OCI-LY3 (cell line): ENCODE measurements around the gene MYH6.

Experiments used
- H2AFZ ChIP-seq: fragments of 200-600, 300-600 bp; shearing (Covaris generic); 2 replicates; pipeline ENCODE4 v1.6.0; 2014; ENCODE audit warnings: antibody characterized with exemption, low read depth, low read length
- H3K27ac ChIP-seq: fragments of 200-600, 300-600 bp; sonication (generic); 2 replicates; pipeline ENCODE4 v1.5.1; 2014; ENCODE audit warnings: mild to moderate bottlenecking, low read length, moderate library complexity, mixed read lengths
- H3K27me3 ChIP-seq: fragments of 200-600, 300-600 bp; sonication (generic); 2 replicates; pipeline ENCODE4 v1.6.1; 2014; ENCODE audit warnings: low read depth, low read length, mixed read lengths
- H3K36me3 ChIP-seq: fragments of 200-600, 300-600 bp; sonication (generic); replicated peaks from 2 replicates; pipeline ENCODE3; 2014; ENCODE audit warnings: low read depth, low read length, mixed read lengths
- H3K4me1 ChIP-seq: fragments of 300-600, 200-600 bp; sonication (generic); 2 replicates; pipeline ENCODE4 v1.6.1; 2014; ENCODE audit warnings: low read length, mixed read lengths
- H3K4me2 ChIP-seq: fragments of 200-600, 300-600 bp; sonication (generic); 2 replicates; pipeline ENCODE4 v1.6.1; 2014; ENCODE audit warnings: low read length, mixed read lengths
- H3K4me3 ChIP-seq: fragments of 300-600, 200-600 bp; sonication (generic); 2 replicates; pipeline ENCODE4 v1.5.1; 2014; ENCODE audit warnings: antibody characterized with exemption, mild to moderate bottlenecking, low read length, moderate library complexity
- H3K79me2 ChIP-seq: fragments of 300-600, 200-600 bp; shearing (Covaris generic); 2 replicates; pipeline ENCODE4 v1.6.1; 2014; ENCODE audit warnings: mild to moderate bottlenecking, low read length, mixed read lengths
- H3K9ac ChIP-seq: fragments of 300-600, 200-600 bp; shearing (Covaris generic); 2 replicates; pipeline ENCODE4 v1.6.0; 2014; ENCODE audit warnings: mild to moderate bottlenecking, low read length, moderate library complexity
- H3K9me3 ChIP-seq: fragments of 200-600, 300-600 bp; shearing (Covaris generic); 2 replicates; pipeline ENCODE4 v1.6.1; 2014; ENCODE audit warnings: low read length, mixed read lengths; ENCODE audit not compliant: insufficient read depth
- H4K20me1 ChIP-seq: fragments of 200-600, 300-600 bp; sonication (generic); 2 replicates; pipeline ENCODE4 v1.6.1; 2016; ENCODE audit warnings: low read length, mixed read lengths; ENCODE audit not compliant: insufficient read depth
- EZH2phosphoT487 ChIP-seq: fragments of 200-600 bp; shearing (Covaris generic); IDR thresholded peaks from 2 replicates; pipeline ENCODE4 v1.6.1; 2018; ENCODE audit warnings: antibody characterized with exemption, mixed run types, low read depth
- TF ChIP-seq, protein P1 (sequence below): fragments of 200-600, 300-600 bp; sonication (generic); IDR thresholded peaks from 2 replicates; pipeline ENCODE4 v1.5.1; 2014; ENCODE audit warnings: antibody characterized with exemption, low read length, low read depth

The MYH6 gene

GRCh38 chr14:23375527-23376251 lies 32.4 kb downstream of the MYH6 start:
- no peak overlapping the region for H3K4me2 ChIP-seq
- H3K4me3 ChIP-seq: no peak overlapping the region
- H3K9ac ChIP-seq: no peak overlapping the region
- no peaks in the 10 kb centered on the region for H4K20me1 ChIP-seq
- no peaks in the 10 kb centered on the region for H3K36me3 ChIP-seq
- H2AFZ ChIP-seq: no peak overlapping the region
- H3K27ac ChIP-seq: no peak overlapping the region
- TF ChIP-seq, protein P1, sequence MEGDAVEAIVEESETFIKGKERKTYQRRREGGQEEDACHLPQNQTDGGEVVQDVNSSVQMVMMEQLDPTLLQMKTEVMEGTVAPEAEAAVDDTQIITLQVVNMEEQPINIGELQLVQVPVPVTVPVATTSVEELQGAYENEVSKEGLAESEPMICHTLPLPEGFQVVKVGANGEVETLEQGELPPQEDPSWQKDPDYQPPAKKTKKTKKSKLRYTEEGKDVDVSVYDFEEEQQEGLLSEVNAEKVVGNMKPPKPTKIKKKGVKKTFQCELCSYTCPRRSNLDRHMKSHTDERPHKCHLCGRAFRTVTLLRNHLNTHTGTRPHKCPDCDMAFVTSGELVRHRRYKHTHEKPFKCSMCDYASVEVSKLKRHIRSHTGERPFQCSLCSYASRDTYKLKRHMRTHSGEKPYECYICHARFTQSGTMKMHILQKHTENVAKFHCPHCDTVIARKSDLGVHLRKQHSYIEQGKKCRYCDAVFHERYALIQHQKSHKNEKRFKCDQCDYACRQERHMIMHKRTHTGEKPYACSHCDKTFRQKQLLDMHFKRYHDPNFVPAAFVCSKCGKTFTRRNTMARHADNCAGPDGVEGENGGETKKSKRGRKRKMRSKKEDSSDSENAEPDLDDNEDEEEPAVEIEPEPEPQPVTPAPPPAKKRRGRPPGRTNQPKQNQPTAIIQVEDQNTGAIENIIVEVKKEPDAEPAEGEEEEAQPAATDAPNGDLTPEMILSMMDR: no peak
- no peak for TF ChIP-seq EZH2phosphoT487
- H3K27me3 ChIP-seq: peaks cover 6% of the 10 kb centered on the region; the same call in 1 of the 2 replicates
- H3K4me1 ChIP-seq: no peaks in the 10 kb centered on the region
- H3K79me2 ChIP-seq: no peaks in the 10 kb centered on the region
- H3K9me3 ChIP-seq: no peaks in the 10 kb centered on the region

GRCh38 chr14:23373041-23373440 lies 35.0 kb downstream of the MYH6 start:
- no peak overlapping the region for H3K9ac ChIP-seq
- no peak for TF ChIP-seq EZH2phosphoT487
- TF ChIP-seq, protein P1: no peak
- H3K9me3 ChIP-seq: no peaks in the 10 kb centered on the region
- no peaks in the 10 kb centered on the region for H4K20me1 ChIP-seq
- H3K27ac ChIP-seq: no peak overlapping the region
- H3K4me2 ChIP-seq: no peak overlapping the region
- no peak overlapping the region for H3K4me3 ChIP-seq
- no peaks in the 10 kb centered on the region for H3K36me3 ChIP-seq
- no peak overlapping the region for H2AFZ ChIP-seq
- no peaks in the 10 kb centered on the region; the same call in 1 of the 2 replicates for H3K27me3 ChIP-seq
- no peaks in the 10 kb centered on the region for H3K4me1 ChIP-seq
- no peaks in the 10 kb centered on the region for H3K79me2 ChIP-seq

- H2AFZ ChIP-seq: no peak within 1 kb of the TSS
- H3K9ac ChIP-seq: no peak within 1 kb of the TSS
- H3K4me1 ChIP-seq: no peaks in the 10 kb centered on the region
- H3K79me2 ChIP-seq: no peaks in the 10 kb centered on the region
- H3K27ac ChIP-seq: no peak within 1 kb of the TSS
- H3K4me2 ChIP-seq: no peak within 1 kb of the TSS
- H4K20me1 ChIP-seq: no peaks in the 10 kb centered on the region
- no peaks in the 10 kb centered on the region for H3K9me3 ChIP-seq
- no peaks in the 10 kb centered on the region for H3K27me3 ChIP-seq
- H3K4me3 ChIP-seq: no peak within 1 kb of the TSS
- TF ChIP-seq, protein P1: no peak
- TF ChIP-seq EZH2phosphoT487: no peak
- H3K36me3 ChIP-seq: no peaks in the 10 kb centered on the region
These were observed 35.6 kb downstream of the MYH6 start, which contains the start of gene IL25 for GRCh38 chr14:23372509-23372908. Gene IL25 (plus strand): TSS chr14:23372809.

DNA sequence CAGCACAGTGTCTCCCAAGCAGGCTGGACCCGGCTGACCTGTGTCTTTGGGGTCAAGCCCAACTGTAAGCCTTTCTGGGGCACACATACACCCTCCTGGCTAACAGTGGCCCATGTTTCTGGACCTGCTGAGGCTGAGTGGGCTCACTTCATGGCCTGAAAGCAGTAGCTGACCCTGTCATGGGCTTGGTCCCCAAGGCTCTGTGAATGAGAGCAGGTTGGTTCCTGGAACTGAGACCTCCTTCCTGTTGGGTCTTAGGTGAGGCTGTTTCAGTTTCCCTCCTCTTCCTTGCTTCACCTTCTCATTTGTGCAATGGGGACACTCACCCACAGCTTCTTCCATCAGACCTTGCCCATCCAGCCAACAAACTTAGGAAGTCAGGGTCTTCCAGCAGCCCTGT lies 36.2 kb downstream of the MYH6 start:
- no peaks in the 10 kb centered on the region for H3K36me3 ChIP-seq

More for the DNA sequence above, 36.2 kb downstream of the MYH6 start:
- Histone ChIP-seq H3K9me3 (no peaks in the 10 kb centered on the region), H2AFZ (no peak overlapping the region), H3K9ac (no peak overlapping the region), H3K4me1 (no peaks in the 10 kb centered on the region), H3K4me2 (no peak overlapping the region), H3K4me3 (no peak overlapping the region), H4K20me1 (no peaks in the 10 kb centered on the region), H3K27me3 (no peaks in the 10 kb centered on the region), H3K79me2 (no peaks in the 10 kb centered on the region), H3K27ac (no peak overlapping the region)
- TF ChIP-seq, protein P1: no peak
- TF ChIP-seq EZH2phosphoT487: no peak
